HepG2 (cell line): ENCODE results near the gene DNAJC8. TPM values are rescaled to one million over a fixed set of nuclear protein-coding genes. Genes with fewer than 3 reads are reported as not detected.

Source experiments
- ELF3 ChIP-seq: IDR thresholded peaks from 2 replicates; pipeline ENCODE4 v1.6.1; 2016; ENCODE audit warnings: missing genetic modification reagents, missing compliant biosample characterization
- GPN1 ChIP-seq: sonication (generic); formaldehyde crosslinking; IDR thresholded peaks from 2 replicates; pipeline ENCODE4 v1.5.1; 2020; ENCODE audit warnings: missing genetic modification reagents, borderline replicate concordance
- HDAC1 ChIP-seq: sonication (generic); formaldehyde crosslinking; IDR thresholded peaks from 2 replicates; pipeline ENCODE4 v1.5.1; 2020; ENCODE audit warnings: mild to moderate bottlenecking, missing genetic modification reagents
- HMG20A ChIP-seq: IDR thresholded peaks from 2 replicates; pipeline ENCODE4 v1.6.1; 2016; ENCODE audit warnings: borderline replicate concordance
- MAF1 ChIP-seq: sonication (generic); formaldehyde crosslinking; IDR thresholded peaks from 2 replicates; pipeline ENCODE4 v1.5.0; 2020; ENCODE audit warnings: missing genetic modification reagents, borderline replicate concordance
- MIXL1 ChIP-seq: IDR thresholded peaks from 2 replicates; pipeline ENCODE4 v1.6.1; 2016
- NR2F6 ChIP-seq, 2 experiments: IDR thresholded peaks; 2 replicates each; pipeline ENCODE4 v1.6.1; 2016; ENCODE audit warnings: antibody characterized with exemption in 1 of 2, mild to moderate bottlenecking in 1 of 2
- PATZ1 ChIP-seq: sonication (generic); formaldehyde crosslinking; IDR thresholded peaks from 2 replicates; pipeline ENCODE4 v1.4.0; 2020; ENCODE audit warnings: missing genetic modification reagents
- RELA ChIP-seq: sonication (generic); formaldehyde crosslinking; IDR thresholded peaks from 2 replicates; pipeline ENCODE4 v1.4.0; 2020; ENCODE audit warnings: missing genetic modification reagents
- UBTF ChIP-seq: sonication (generic); formaldehyde crosslinking; IDR thresholded peaks from 2 replicates; pipeline ENCODE4 v1.4.0; 2020; ENCODE audit warnings: mild to moderate bottlenecking, missing genetic modification reagents
- ZNF318 ChIP-seq: sonication (generic); formaldehyde crosslinking; IDR thresholded peaks from 2 replicates; pipeline ENCODE4 v1.4.0; 2020; ENCODE audit warnings: mild to moderate bottlenecking, missing genetic modification reagents
- ZNF589 ChIP-seq: sonication (generic); formaldehyde crosslinking; conservative IDR thresholded peaks from 2 replicates; pipeline ENCODE4 v1.8.0; 2022; ENCODE audit warnings: mild to moderate bottlenecking, moderate library complexity, missing genetic modification reagents
- ZNF761 ChIP-seq: sonication (generic); formaldehyde crosslinking; conservative IDR thresholded peaks from 2 replicates; pipeline ENCODE4 v1.4.0; 2020; ENCODE audit warnings: mild to moderate bottlenecking, missing genetic modification reagents
- ZSCAN5A ChIP-seq: sonication (generic); formaldehyde crosslinking; IDR thresholded peaks from 2 replicates; pipeline ENCODE4 v1.8.0; 2022; ENCODE audit warnings: mild to moderate bottlenecking, missing genetic modification reagents, borderline replicate concordance
- polyA plus RNA-seq, 8 experiments: library from polyadenylated mRNA; depleted of rRNA in 3 of 8; stranded (reverse) in 7 of 8; unstranded in 1 of 8; fragments of >200 nt; fragmentation: Illumina TruSeq in 4 of 8; extraction: Trizol in 4 of 8; gene quantifications; 2 replicates each; pipeline versions ENCODE4 v1.2.1 to v1.2.3, GENCODE V29; 2011 to 2016; ENCODE audit warnings: low read depth in 4 of 8, missing spikeins in 1 of 8, mixed read lengths in 1 of 8; ENCODE audit not compliant: insufficient read depth in 1 of 8
- total RNA-seq, 5 experiments: library from RNA; depleted of rRNA; stranded (reverse); fragments of >200 nt; fragmentation: Illumina TruSeq; extraction: Trizol; gene quantifications; 2 replicates each; pipeline ENCODE4 v1.2.3, GENCODE V29; 2016; ENCODE audit warnings: low read depth in 1 of 5

DNAJC8 gene
- total and polyA plus RNA-seq, 2 of the 13 experiments (the other 11 are each of a cell fraction or from before 2014, with no cell fraction given): 54.5 to 126 TPM

GRCh38 chr1:28235755-28236655 lies 3.2 kb upstream of the DNAJC8 start, which contains the start of gene ATP5IF1 (continued):
- TF ChIP-seq ZNF318 (CRISPR knock-in tag) (peak; percentile 87; the same call in 1 of the 2 replicates), MIXL1 (CRISPR knock-in tag) (peak; percentile 44), ZSCAN5A (CRISPR knock-in tag) (peak; percentile 53; the same call in 1 of the 2 replicates), ZNF589 (no peak), HDAC1 (CRISPR knock-in tag) (peak; percentile 57), MAF1 (peak; percentile 89; the same call in 1 of the 2 replicates), ZNF761 (CRISPR knock-in tag) (peak; percentile 82; the same call in 1 of the 2 replicates), GPN1 (CRISPR knock-in tag) (peak; percentile 79; the same call in 1 of the 2 replicates), ELF3 (CRISPR knock-in tag) (peak; percentile 58; the same call in 1 of the 2 replicates), HMG20A (no peak), NR2F6 (IDR thresholded peaks at IDR 0.05) (no peak), NR2F6 (CRISPR knock-in tag; IDR thresholded peaks at IDR 0.05) (0 out of 2 replicates have a peak, but pooled peaks have one; percentile 35), UBTF (CRISPR knock-in tag) (peak; percentile 97), PATZ1 (peak; percentile 28; the same call in 1 of the 2 replicates), RELA (CRISPR knock-in tag) (no peak)
